HEK293T (cell line): ENCODE data around the gene PSMG1.

ENCODE experiments used
- FOXK2 ChIP-seq: fragments of 450-650 bp; IDR thresholded peaks from 2 replicates; pipeline ENCODE4 v1.6.1; 2016; ENCODE audit warnings: mild to moderate bottlenecking
- FOXM1 ChIP-seq: fragments of 450-650 bp; IDR thresholded peaks from 2 replicates; pipeline ENCODE4 v1.6.1; 2017; ENCODE audit warnings: mild to moderate bottlenecking, borderline replicate concordance
- PKNOX1 ChIP-seq: fragments of 450-650 bp; IDR thresholded peaks from 2 replicates; pipeline ENCODE4 v1.6.1; 2016

- no peak for TF ChIP-seq PKNOX1
- TF ChIP-seq FOXM1 = no peak
- no peak for TF ChIP-seq FOXK2
Measured at GRCh38 chr21:39142972-39143371, 40.3 kb downstream of the PSMG1 start.
